HG02852 (cell line): ENCODE results near the gene CPSF7.
"Not testable (repeated sequence)": the region's sequence is repeated elsewhere in the genome, so short reads cannot be mapped to it uniquely, and the experiment has no call there.

Experiments
- ATAC-seq: cut with Tn5 transposase; IDR thresholded peaks from one replicate; pipeline ENCODE4 v1.9.1; 2021; ENCODE audit warnings: mild to moderate bottlenecking, moderate library complexity; ENCODE audit not compliant: unreplicated experiment

CPSF7 gene

DNA sequence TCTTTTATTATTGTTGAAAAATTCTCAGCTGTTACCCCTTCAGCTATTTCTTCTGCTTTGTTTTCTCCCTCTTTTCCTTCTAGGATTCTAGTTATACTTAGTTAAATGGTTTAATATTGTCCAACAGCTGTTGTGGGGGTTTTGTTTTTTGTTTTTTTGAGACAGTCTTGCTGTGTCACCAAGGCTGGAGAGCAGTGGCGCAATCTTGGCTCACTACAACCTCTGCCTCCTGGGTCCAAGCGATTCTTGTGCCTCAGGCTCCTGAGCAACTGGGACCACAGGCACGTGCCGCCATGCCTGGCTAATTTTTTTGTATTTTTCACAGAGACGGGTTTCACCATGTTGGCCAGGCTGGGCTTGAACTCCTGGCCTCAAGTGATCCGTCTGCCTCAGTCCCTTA is 12.8 kb upstream of the CPSF7 start:
- no peak for ATAC-seq

DNA sequence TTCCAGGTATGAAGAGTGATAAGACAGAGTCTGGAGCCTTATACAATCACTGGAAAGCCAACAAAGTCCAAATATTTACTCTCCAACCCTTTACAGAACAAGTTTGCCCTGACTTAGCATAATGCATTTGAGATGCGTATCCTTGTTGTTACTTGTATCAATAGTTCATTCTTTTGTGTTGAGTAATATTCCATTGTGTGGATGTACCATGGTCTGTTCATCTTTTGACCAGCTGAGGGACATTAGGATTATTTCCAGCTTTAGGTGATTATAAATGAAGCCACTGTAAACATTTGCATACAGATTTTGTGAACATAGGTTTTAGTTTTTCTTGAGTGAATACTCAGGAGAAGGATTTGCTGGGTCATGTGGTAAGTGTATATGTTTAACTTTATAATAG is 9.8 kb upstream of the CPSF7 start:
- ATAC-seq = no peak

DNA sequence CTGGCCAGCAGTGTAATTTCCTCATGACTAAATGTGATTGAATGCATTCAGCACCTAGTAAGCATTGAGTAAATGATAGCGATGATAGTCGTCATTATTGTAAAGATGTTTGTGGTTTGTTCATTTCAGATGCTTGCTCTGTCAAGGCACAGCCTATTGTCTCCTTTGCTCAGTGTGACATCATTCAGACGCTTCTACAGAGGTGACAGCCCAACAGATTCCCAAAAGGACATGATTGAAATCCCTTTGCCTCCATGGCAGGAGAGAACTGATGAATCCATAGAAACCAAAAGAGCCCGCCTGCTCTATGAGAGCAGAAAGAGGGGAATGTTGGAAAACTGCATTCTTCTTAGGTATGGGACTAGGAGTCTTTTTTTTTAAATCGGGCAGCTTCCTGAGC is 7.7 kb upstream of the CPSF7 start:
- no peak for ATAC-seq

DNA sequence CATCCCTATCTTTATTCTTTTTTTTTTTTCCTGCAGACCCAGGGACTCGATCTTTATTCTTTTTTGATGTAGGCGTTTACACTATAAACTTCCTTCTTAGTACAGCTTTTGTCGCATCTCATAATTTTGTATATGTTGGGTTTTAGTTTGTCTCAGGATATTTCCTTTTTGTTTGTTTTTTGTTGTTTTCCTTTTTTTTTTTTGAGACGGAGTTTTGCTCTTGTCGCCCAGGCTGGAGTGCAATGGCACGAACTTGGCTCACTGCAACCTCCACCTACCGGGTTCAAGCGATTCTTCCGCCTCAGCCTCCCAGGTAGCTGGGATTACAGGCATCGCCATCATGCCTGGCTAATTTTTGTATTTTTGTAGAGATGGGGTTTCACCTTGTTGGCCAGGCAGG is 1.1 kb upstream of the CPSF7 start:
- not testable (repeated sequence) for ATAC-seq

DNA sequence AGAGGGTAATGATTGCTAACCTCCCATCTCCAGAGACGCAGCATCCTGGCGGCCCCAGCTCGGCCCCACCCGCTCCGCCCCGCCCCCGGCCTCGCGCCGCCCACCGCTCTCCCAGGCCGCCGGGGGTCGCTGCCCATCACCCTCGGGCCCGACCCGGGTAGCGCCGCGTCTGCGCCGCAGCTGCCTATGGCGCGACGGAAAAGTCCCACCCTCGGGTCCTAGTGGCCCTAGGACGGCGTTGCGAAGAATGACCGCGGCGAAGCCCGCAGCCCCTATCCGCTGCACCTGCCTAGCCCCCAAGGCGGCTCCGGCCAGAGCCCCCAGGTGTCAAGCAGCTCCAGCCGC is 457 bp downstream of the CPSF7 start:
- peak; percentile 61 for ATAC-seq

DNA sequence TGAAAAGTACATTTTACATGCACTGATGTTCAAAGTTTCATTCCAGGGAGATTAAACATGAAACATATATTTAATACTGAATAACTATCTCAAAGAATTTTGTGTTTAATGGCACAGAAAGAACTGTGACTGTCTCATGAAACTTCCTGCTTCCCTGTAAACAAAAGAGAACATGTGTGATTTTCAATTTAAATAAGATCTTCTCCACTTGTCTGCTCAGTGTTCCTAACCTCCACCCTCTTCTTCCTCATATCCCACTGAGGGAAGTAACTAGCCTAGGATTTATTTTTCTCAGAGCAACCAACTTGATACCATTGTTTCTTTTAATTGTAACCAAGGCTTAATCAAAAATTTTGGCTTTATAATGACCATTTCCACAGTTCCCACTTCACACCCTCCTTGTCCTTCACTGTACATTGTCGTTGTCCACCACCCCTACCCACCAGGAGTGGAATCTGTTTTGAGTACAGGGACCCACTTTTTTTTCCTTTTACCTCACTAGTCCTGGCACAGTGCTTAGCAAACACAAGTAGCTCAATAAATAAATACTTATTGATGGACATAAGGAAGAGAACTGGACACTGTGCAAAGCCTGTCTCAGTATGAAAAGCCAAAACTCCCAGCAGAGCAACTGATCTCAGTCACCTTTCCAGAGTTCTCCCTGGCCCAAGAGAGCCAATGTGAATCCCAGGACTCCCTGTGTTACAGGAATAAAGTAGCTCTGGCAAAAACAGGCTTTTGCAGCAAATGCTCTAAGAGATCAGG is 4.2 kb downstream of the CPSF7 start:
- no peak for ATAC-seq

DNA sequence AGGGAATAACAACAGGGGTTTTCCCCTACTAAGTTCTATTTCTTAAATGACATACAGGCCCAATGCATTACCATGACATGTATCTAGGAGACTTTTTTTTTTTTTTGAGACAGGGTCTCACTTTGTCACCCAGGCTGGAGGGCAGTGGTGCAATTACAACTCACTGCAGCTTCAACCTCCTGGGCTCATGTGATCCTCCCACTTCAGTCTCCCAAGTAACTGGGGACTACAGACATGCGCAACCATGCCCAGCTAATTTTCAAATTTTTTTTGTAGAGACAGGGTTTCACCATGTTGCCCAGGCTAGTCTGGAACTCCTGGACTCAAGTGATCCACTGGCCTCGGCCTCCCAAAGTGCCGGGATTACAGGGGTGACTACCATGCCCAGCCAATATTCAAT is 7.5 kb downstream of the CPSF7 start:
- ATAC-seq = no peak

DNA sequence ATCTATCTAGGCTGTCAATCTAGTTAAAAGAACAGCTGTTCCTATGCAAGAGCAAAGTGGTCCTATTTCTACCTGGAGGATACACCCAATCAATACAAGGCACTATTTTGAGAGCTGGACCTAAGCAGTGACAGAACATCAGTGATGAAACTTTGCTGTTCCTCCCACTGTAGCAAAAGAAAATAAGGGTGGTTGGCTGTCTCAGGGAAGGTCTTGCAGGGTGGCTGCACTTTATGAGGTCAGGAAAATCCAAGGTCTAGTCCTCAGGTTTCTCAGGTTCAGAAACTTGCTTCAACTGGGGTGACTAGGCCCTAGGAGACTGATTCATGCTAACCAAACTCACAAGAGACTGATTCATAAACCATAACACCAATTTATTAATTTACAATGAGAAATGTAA is 11.6 kb downstream of the CPSF7 start:
- ATAC-seq = no peak

DNA sequence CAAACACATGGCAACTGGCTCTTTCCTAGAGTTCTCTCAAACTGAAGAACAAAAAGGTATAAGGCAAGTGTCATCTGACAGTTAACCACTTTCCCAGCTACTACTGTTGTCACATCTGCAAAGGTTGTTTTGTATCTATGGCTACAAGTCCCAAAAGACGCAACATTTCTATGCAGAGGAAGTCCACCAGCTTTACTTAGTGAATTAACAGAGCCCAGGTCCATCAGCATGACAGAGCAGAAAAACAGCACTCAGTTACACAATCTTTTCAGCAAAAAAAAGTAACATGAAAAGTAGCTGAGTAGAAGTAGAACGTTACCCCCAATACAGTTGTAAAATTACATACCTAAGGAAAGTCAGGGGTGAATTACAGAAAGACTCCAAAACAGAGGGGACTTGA is 12.1 kb downstream of the CPSF7 start:
- ATAC-seq = no peak

DNA sequence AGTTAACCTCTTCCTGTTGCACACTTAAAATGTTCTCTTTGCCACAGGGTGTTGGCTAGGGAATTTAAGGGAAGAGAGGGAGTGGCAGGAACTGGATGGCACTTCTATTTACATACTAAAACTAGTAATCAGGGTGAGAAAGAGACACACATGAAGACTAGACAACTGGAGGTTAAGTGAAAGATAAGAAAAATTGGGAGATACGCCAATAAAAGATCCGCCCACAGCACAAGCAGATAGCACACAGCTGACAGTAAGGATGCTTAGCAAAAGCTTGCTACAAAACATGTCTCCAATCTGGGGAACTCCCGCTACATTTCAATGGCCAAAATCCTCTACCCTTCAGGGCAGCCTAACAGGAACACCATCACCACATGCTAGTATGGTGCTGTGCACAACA is 12.8 kb downstream of the CPSF7 start:
- ATAC-seq = no peak

DNA sequence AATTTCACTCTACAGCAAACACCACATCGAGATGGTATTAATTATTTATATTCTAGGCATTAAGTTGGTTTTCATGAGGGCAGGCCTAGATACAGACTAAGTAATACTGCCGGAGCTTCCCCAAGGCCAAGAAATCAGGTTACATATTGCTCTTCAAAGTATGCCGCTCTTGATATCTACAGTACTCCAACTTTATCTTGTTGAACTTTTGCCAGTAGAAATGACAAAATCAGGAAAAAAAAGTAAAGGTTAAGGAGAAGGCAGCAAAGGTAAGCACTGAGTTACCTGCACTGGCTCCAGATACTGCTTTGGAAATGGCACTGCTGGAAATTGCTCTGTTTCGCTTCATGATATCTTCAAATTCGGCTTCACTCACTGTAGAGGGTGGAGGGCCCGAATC is 14.4 kb downstream of the CPSF7 start:
- ATAC-seq = no peak

DNA sequence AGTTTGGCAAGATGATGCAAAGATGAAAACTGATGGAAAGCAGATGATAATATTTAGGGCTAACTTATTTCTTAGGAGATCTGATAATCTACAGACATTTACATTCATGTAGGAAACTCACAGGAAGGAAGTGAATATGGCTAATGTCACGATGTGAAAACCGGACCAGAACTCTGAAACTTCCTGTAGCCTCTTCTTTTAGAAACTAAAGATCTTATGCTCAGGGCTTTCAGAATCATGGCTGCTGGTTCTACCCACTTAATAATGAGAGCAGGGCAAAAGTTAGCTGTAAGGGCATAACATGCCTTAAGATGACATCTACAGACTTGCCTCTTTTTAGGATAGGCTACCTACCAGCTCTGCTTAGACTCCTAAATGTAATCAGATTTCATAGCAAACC is 15.2 kb downstream of the CPSF7 start:
- ATAC-seq = no peak

DNA sequence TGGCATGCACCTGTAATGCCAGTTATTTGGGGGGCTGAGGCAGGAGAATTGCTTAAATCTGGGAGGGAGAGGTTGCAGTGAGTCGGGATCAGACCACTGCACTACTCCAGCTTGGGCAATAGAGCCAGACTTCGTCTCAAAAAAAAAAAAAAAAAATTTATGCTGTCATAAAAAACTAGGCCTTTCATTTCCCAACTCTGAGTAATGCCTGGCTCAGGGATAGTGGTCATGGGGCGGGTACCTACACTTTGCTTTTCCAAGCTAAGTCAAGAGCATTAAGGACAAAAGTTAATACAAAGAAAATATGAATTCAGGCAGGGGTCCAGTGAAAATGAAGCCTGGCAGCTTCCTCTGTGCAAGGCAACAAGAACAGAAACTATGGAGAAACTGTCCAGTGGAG is 16.3 kb downstream of the CPSF7 start:
- no peak for ATAC-seq

DNA sequence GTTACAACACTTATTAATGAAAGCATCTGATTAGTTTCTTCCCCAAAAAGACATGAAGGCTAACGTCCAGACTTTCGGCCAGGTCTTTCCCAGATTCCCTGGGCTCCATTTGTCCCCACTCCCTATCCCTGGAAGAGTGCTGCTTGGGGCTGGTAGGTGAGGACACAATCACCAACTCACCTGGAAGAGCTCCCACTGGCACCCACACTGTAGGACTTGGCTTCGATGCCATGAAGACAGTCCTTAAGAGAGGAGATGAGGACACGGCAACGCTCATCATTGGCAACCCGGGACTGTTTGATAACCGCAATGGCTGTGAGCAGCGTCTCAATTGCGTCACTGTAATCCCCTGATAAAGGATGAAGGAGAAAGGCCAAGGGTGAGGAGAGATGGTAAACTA is 18.2 kb downstream of the CPSF7 start:
- ATAC-seq = no peak

DNA sequence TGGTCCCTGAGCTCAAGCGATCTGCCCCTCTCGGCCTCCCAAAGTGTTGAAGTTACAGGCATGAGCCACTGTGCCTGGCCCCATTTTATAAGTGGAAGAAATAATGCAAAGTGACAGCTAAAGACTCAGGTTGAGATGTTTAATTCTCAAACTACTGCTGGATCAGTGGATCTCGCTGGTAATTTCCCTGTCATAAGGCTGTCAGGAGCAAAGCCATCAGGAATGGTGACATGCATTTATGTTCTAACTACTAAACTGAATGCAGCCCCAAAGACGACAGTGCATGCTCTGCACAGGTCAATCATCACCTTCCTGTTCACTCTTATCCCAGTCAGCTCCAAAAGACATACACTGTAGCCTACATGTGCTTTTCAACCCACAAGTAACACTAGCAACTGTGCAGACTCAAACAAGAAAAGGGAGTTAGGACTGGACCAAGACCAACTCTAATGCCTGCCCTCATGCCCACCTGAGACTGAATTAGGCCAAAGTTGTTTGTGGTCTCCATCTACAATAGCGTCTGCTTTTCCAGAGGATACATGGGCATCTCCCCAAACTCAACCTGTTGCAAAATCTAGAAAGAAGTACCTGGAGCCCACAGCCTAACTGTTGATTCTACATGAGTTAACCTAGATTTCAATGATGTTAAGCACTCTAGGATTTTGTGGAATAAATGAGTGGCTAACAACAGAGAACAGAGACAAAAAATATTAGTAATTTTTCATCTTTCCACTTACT is 22.6 kb downstream of the CPSF7 start:
- ATAC-seq = no peak

DNA sequence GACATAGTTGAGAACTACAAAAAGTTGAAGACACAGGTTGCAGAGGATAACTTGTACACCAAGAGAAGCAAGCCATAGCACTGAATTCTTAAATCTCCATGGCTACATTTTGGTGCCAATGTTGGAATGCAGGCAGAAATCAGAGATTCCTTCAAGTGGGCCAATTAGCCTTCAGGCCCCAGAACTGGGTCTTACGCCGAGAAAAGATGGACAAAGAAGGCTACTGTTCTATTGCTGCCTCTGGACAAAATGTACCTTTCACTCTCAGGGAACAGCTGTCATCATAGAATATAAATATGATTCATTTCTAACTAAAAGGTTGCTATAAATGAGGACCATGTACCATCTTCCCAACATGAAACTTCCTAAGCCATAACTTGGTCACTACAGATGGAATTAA is 23.7 kb downstream of the CPSF7 start:
- ATAC-seq = no peak

DNA sequence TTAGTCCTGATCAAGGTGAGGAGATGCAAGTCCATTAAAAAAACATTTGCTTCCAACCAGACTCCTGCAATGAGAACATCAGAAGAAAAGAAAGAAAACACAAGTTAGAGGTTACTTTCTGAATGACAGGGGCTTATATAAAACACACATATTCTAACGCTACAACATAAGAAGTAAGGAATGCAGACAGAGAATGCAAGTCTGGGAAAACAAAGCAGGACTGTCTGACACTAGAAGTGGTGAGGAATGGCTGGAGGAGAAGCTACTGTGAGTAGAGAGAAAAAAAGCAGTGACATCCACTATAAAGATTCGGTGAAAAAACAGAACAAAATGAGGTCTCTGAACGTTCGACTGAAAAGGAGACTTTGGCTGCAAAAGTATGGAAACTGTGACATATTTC is 25.1 kb downstream of the CPSF7 start:
- ATAC-seq = no peak

DNA sequence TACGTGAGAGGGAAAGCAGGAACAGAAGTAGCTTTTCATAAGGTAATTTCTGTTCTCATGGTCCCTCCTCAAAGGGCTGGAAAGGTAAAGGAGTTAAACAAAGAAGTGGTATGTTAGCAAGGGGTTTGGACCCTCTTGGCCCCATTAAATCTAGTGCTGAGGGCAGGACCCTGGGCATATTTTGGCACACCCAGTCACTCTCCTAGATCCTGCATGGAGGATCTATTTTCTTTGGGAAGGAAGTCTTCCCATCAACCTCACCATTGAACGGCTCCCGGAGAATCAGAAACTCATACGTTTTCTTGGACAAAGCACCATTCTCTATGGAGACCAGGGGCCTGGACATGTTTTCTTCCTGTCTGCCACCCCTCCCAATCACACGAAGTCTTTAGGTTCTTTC is 25.7 kb downstream of the CPSF7 start:
- ATAC-seq = no peak

DNA sequence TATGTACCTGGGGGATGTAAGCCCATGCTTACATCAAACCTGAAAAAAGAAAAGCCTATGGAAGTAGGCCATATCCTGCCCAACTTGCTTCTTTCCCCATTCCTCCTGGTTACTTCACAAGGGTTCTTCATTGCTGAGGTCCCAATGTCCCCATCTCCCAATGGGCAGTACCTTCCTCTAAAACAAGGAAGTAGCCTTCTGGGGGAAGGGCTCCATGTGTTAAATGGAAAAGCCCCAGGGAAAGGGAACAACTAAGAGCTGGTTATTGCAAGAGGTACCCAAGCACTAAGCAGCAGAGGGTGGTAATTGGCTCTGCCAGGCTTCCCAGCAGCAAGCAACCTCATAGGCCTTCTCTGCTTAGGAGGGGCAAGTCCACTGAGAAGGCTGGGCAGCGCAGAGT is 26.1 kb downstream of the CPSF7 start:
- ATAC-seq = no peak

DNA sequence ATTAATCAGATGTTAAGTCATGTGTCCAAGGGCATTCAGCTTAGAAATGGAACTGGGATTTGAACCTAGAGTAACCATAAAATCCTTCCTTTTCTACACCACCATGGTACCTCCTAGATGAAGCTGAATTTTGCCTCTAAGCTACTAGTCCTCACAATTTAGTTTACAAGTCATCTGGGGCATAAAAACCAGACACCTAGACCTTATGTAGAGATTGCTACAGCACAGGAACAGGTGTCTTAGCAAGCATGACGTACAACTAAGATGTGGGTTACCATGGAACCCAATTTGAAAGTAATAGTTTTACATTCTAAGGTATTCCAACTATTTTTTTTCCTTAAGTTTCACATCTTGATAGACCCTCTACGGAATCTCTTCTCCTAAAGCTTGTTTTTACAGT is 28.2 kb downstream of the CPSF7 start:
- ATAC-seq = no peak

DNA sequence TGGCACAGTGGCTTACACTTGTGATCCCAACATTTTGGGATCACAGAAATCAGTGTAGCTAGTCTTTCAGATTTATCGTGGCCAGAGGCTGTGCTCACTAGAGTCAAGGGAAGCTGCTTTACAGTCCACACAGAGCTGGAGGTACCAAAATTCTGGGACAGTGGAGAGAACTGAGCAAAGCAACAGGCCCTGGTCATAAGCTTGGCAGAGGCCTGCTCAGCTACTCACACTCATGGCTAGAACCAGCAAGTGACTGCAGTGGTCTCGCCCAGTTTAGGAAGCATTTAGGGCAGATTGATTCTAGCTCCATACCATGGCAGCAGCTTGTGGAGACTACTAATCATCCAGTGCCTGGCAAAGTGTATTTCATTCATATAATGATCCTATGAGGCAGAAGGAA is 28.6 kb downstream of the CPSF7 start:
- ATAC-seq = no peak

DNA sequence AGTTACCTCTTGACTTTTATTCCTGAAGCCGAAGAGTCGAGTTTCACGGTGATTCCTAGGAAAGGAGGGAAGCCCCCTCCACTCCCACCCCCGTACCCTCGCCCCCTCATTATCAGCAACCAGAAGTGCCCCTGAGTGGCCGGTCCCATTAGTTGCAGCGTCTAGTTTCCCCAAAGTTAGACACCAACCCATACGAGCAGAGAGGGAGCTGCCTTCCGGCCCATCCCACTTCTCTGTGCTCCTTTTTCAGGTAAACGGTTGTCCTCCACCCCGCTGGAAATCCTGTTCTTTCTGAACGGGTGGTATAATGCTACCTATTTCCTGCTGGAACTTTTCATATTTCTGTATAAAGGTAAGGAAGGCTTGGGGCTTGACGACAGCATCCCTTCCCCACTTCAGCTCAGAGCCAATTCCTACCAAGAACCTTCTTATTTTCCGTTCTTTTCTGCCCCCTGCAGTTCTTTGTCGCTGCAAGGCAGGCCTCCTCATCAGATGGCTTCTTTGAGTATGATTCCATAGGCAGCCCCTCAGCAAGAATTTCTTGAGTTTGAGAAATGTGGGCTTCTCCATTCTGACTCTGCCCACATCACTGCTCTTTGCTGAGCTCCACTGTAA is 36.7 kb downstream of the CPSF7 start:
- ATAC-seq = peak; percentile 12
